KBM-7 (cell line): ENCODE data around the gene ZNF615.
"Not testable (repeated sequence)": the region's sequence is repeated elsewhere in the genome, so short reads cannot be mapped to it uniquely, and the experiment has no call there.

Source experiments
- DNase-seq: peaks from one replicate; pipeline ENCODE4 v3.0.0-alpha.2; 2015
- in situ Hi-C: fragments of 300-500 bp; cut with MboI; formaldehyde crosslinking; loops from 2 replicates; pipeline ENCODE4 v1.14.3; 2020; ENCODE audit warnings: low sequenced_read_pairs, low pct_unique_long_range_greater_than_20kb, mixed read lengths

Gene ZNF615

GRCh38 chr19:52007806-52008557 is at the start of gene ZNF615:
TSS of gene ZNF615 (minus strand) at chr19:52008211. CDS start at chr19:52003711, 4,500 bp downstream.
- in situ Hi-C loops: no loop called here

GRCh38 chr19:52056480-52056879 is 48.5 kb upstream of the ZNF615 start:
- in situ Hi-C loops, DNase-seq: not testable (repeated sequence)

More at GRCh38 chr19:52007806-52008557, at the start of gene ZNF615:
- DNase-seq: peak; percentile 86

GRCh38 chr19:52051736-52052135 is 43.7 kb upstream of the ZNF615 start:
- DNase-seq, in situ Hi-C loops: not testable (repeated sequence)

GRCh38 chr19:52048555-52049501 is 40.8 kb upstream of the ZNF615 start, which contains the start of gene ZNF432:
TSS of gene ZNF432 (minus strand) at chr19:52048838. CDS start at chr19:52046868, 1,970 bp downstream.
- in situ Hi-C loops: no loop called here
- DNase-seq: peak; percentile 96

GRCh38 chr19:52039169-52039568 is 31.2 kb upstream of the ZNF615 start:
- in situ Hi-C loops: no loop called here
- DNase-seq: no peak

- no peak for DNase-seq
- in situ Hi-C loops: no loop called here
Observed at GRCh38 chr19:52034051-52034728, 26.2 kb upstream of the ZNF615 start.

- no peak for DNase-seq
- in situ Hi-C loops: no loop called here
Observed at GRCh38 chr19:52028780-52029123, 20.7 kb upstream of the ZNF615 start.

GRCh38 chr19:52028027-52028779 is 20.2 kb upstream of the ZNF615 start, which contains the start of gene ZNF614:
TSS of gene ZNF614 (minus strand) at chr19:52028379. CDS start at chr19:52025745, 2,634 bp downstream.
- peak; percentile 90 for DNase-seq
- in situ Hi-C loops: no loop called here

- in situ Hi-C loops, DNase-seq: not testable (repeated sequence)
Observed at GRCh38 chr19:52026255-52026990, 18.4 kb upstream of the ZNF615 start.

GRCh38 chr19:52024478-52024877 is 16.5 kb upstream of the ZNF615 start:
- in situ Hi-C loops, DNase-seq: not testable (repeated sequence)

GRCh38 chr19:52022193-52022592 is 14.2 kb upstream of the ZNF615 start:
- in situ Hi-C loops: no loop called here
- no peak for DNase-seq

GRCh38 chr19:52020506-52020905 is 12.5 kb upstream of the ZNF615 start:
- in situ Hi-C loops: no loop called here
- no peak for DNase-seq

- DNase-seq: no peak
- in situ Hi-C loops: no loop called here
Observed at GRCh38 chr19:52010674-52011073, 2.7 kb upstream of the ZNF615 start.

GRCh38 chr19:52007451-52007805 is 583 bp downstream of the ZNF615 start:
- in situ Hi-C loops: no loop called here
- no peak for DNase-seq

- in situ Hi-C loops: no loop called here
- DNase-seq: no peak
Observed at GRCh38 chr19:51994048-51994644, 13.9 kb downstream of the ZNF615 start.

- in situ Hi-C loops: no loop called here
- no peak for DNase-seq
Observed at GRCh38 chr19:51993422-51993821, 14.6 kb downstream of the ZNF615 start.

GRCh38 chr19:51986309-51987291 is 21.4 kb downstream of the ZNF615 start, which contains the start of gene ZNF350:
TSS of gene ZNF350 (minus strand) at chr19:51986840. CDS start at chr19:51974360, 12,480 bp downstream.
- DNase-seq: peak; percentile 96
- in situ Hi-C loops: no loop called here
